GM12878 (cell line): Measurements from ENCODE around the gene CALB2. TPM values are rescaled to one million over a fixed set of nuclear protein-coding genes. Genes with fewer than 3 reads are reported as not detected.

Experiments used
- ATAC-seq: fragments of 200-7000 bp; cut with Tn5 transposase; 3 replicates; pipeline ENCODE4 v1.9.1; 2020; ENCODE audit warnings: mild to moderate bottlenecking, moderate library complexity
- BruUV-seq: library from RNA; stranded (reverse); fragments of 400-500 nt; replicated peaks from 2 replicates; lab custom pipeline; 2021; lab: Mats Ljungman, UMichigan
- CTCF ChIA-PET: fragments of 300-600 bp; sonication (Branson Sonifier 250); formaldehyde crosslinking; extraction: SDS; loops from one replicate; lab custom pipeline; 2021; ENCODE audit warnings: inconsistent platforms; lab: Yijun Ruan, JAX
- POLR2A ChIA-PET: fragments of 350-600 bp; formaldehyde crosslinking; extraction: SDS; loops from one replicate; lab custom pipeline; 2021; ENCODE audit warnings: inconsistent platforms; lab: Charles Lee
- RAD21 ChIA-PET: fragments of 300-600 bp; sonication (Branson Sonifier 250); formaldehyde crosslinking; loops from one replicate; lab custom pipeline; 2023; ENCODE audit warnings: antibody characterized with exemption; ENCODE audit not compliant: unreplicated experiment; lab: Charles Lee
- SMC1A ChIA-PET: fragments of 300-600 bp; sonication (Branson Sonifier 250); formaldehyde crosslinking; loops from one replicate; lab custom pipeline; 2023; ENCODE audit not compliant: unreplicated experiment, uncharacterized antibody; lab: Charles Lee
- DNase-seq: peaks from one replicate; pipeline ENCODE4 v3.0.0-alpha.2; 2011; ENCODE audit warnings: low read depth, low spot score
- FAIRE-seq: peaks from 3 replicates; lab custom pipeline; 2011; peaks lifted over from hg19 to GRCh38; lab: Jason Lieb, UNC
- H2AFZ ChIP-seq: 2 replicates; pipeline ENCODE4 v1.6.0; 2011; ENCODE audit warnings: low read depth, low read length, control low read depth; ENCODE audit not compliant: control insufficient read depth
- H3K27ac ChIP-seq: 2 replicates; pipeline ENCODE4 v1.5.1; 2011; ENCODE audit warnings: control low read depth; ENCODE audit not compliant: control insufficient read depth, insufficient read depth
- H3K27me3 ChIP-seq, 2 experiments: replicated peaks in 1 of 2; 2 replicates each; pipeline versions ENCODE4 v1.6.0 to v1.6.1; 2011; ENCODE audit warnings: low read length in 1 of 2; ENCODE audit not compliant: control insufficient read depth in 2 of 2, insufficient read depth in 2 of 2
- H3K36me3 ChIP-seq, 2 experiments: 2 replicates each; pipeline ENCODE4 v1.5.1; 2011; ENCODE audit warnings: low read length in 1 of 2; ENCODE audit not compliant: control insufficient read depth in 2 of 2, insufficient read depth in 2 of 2
- H3K4me1 ChIP-seq: 2 replicates; pipeline ENCODE4 v1.6.1; 2011; ENCODE audit warnings: mild to moderate bottlenecking, low read length, moderate library complexity, mixed read lengths; ENCODE audit not compliant: control insufficient read depth, insufficient read depth
- H3K4me2 ChIP-seq: 2 replicates; pipeline ENCODE4 v1.6.0; 2011; ENCODE audit warnings: control low read depth; ENCODE audit not compliant: control insufficient read depth, insufficient read depth
- H3K4me3 ChIP-seq: fragments of 200-600 bp; sonication (generic); 2 replicates; pipeline ENCODE4 v1.5.1; 2016
- H3K79me2 ChIP-seq: 2 replicates; pipeline ENCODE4 v1.6.0; 2011; ENCODE audit warnings: low read length; ENCODE audit not compliant: control insufficient read depth, insufficient read depth
- H3K9ac ChIP-seq: 2 replicates; pipeline ENCODE4 v1.8.0; 2011; ENCODE audit warnings: low read length, control low read depth, mixed read lengths; ENCODE audit not compliant: control insufficient read depth, insufficient read depth
- H3K9me3 ChIP-seq: replicated peaks from 3 replicates; pipeline ENCODE4 v1.5.1; 2011; ENCODE audit warnings: mild to moderate bottlenecking, low read length; ENCODE audit not compliant: control insufficient read depth, insufficient read depth
- H4K20me1 ChIP-seq: 2 replicates; pipeline ENCODE4 v1.6.0; 2011; ENCODE audit not compliant: control insufficient read depth, insufficient read depth
- E2F8 ChIP-seq: fragments of 450-650 bp; IDR thresholded peaks from 2 replicates; pipeline ENCODE4 v1.6.1; 2018; ENCODE audit warnings: mild to moderate bottlenecking, low read depth, moderate library complexity; ENCODE audit not compliant: partially characterized antibody
- GABPA ChIP-seq: IDR thresholded peaks from 2 replicates; pipeline ENCODE4 v1.6.1; 2014; ENCODE audit warnings: antibody characterized with exemption, low read depth, mild to moderate bottlenecking, inconsistent platforms
- KLF5 ChIP-seq: fragments of 450-650 bp; IDR thresholded peaks from 2 replicates; pipeline ENCODE4 v1.6.1; 2014; ENCODE audit warnings: mild to moderate bottlenecking; ENCODE audit not compliant: partially characterized antibody
- POU2F2 ChIP-seq: IDR thresholded peaks from 3 replicates; pipeline ENCODE4 v1.6.1; 2011; ENCODE audit warnings: low read depth, mild to moderate bottlenecking, low read length, borderline replicate concordance
- RCOR1 ChIP-seq: conservative IDR thresholded peaks from 2 replicates; pipeline ENCODE4 v1.6.1; 2012; ENCODE audit warnings: low read depth, low read length, improper control_type of control experiment
- ZBTB4 ChIP-seq: fragments of 450-650 bp; formaldehyde crosslinking; IDR thresholded peaks from 2 replicates; pipeline ENCODE4 v1.4.0; 2022; ENCODE audit warnings: mild to moderate bottlenecking, moderate library complexity
- ZBTB40 ChIP-seq: fragments of 450-650 bp; IDR thresholded peaks from 2 replicates; pipeline ENCODE4 v1.6.1; 2016; ENCODE audit warnings: mild to moderate bottlenecking, moderate library complexity, borderline replicate concordance
- WGBS: methylation state at CpG from one replicate; pipeline ENCODE4 v1.1.6; 2016; ENCODE audit warnings: low lambda C conversion rate; ENCODE audit not compliant: insufficient replicate concordance, insufficient coverage; ENCODE audit errors: missing lambda C conversion rate; 5-methylcytosine and 5-hydroxymethylcytosine counted together
- in situ Hi-C: fragments of 300-500 bp; cut with MboI; formaldehyde crosslinking; loops from 9 replicates; pipeline ENCODE4 v1.14.3; 2018; ENCODE audit warnings: mixed read lengths
- intact Hi-C: fragments of 100-400 bp; cut with micrococcal nuclease; formaldehyde crosslinking; loops from one replicate; pipeline ENCODE4 v1.14.2; 2022; ENCODE audit not compliant: unreplicated experiment
- polyA plus RNA-seq, 11 experiments: library from polyadenylated mRNA; depleted of rRNA in 4 of 11; unstranded in 6 of 11; stranded (reverse) in 5 of 11; fragments of >200 nt; fragmentation: Nextera tagmentation in 4 of 11; fragmentation: Illumina TruSeq in 1 of 11; extraction: Ambion mirVana in 4 of 11; extraction: Trizol in 1 of 11; gene quantifications; 1 replicate in 1 of 11; 2 replicates in 10 of 11; pipeline versions ENCODE4 v1.2.1 to v1.2.3, GENCODE V29; 2011 to 2016; ENCODE audit warnings: inconsistent platforms in 2 of 11, missing spikeins in 2 of 11, low read depth in 1 of 11
- total RNA-seq, 4 experiments: library from RNA; depleted of rRNA in 3 of 4; stranded (reverse); fragments of >200 nt in 3 of 4; fragmentation: Illumina TruSeq in 1 of 4; extraction: Trizol in 1 of 4; gene quantifications; 2 replicates each; pipeline versions ENCODE4 v1.2.1 to v1.2.3, GENCODE V29; 2013 to 2021
- TF ChIP-seq, protein P1 (sequence below): fragments of 450-650 bp; IDR thresholded peaks from 2 replicates; pipeline ENCODE4 v1.6.1; 2016; ENCODE audit warnings: mild to moderate bottlenecking
- TF ChIP-seq, protein P2 (sequence below): IDR thresholded peaks from 2 replicates; pipeline ENCODE4 v1.6.1; 2012; ENCODE audit warnings: low read depth, low read length, improper control_type of control experiment

CALB2 gene
- total and polyA plus RNA-seq, 10 of the 15 experiments (the other 5 are each of a cell fraction or from before 2014, with no cell fraction given), result not detected

- no peak for TF ChIP-seq ZBTB4 (CRISPR knock-in tag)
Measured at GRCh38 chr16:71402674-71403073, 44.2 kb downstream of the CALB2 start (continued).

- no TSS peak for BruUV-seq
- Histone ChIP-seq H3K36me3 (no peaks in the 10 kb centered on the region), H3K9me3 (no peaks in the 10 kb centered on the region; the same call in 2 of the 3 replicates), H3K4me2 (no peak overlapping the region), H3K27ac (no peak overlapping the region), H3K27me3 (no peaks in the 10 kb centered on the region; a peak in 1 of 4 replicates), H3K4me3 (no peak overlapping the region), H3K9ac (no peak overlapping the region), H4K20me1 (no peaks in the 10 kb centered on the region), H3K4me1 (no peaks in the 10 kb centered on the region), H2AFZ (no peak overlapping the region), H3K79me2 (no peaks in the 10 kb centered on the region)
- POLR2A ChIA-PET, result no interaction called here
- FAIRE-seq, result no peak
- ATAC-seq, result no peak
- WGBS, result 43% methylated on average over 4 of the region's 4 CpGs
- in situ Hi-C loops (no loop called here), intact Hi-C loops (no loop called here)
- SMC1A ChIA-PET, result no interaction called here
- DNase-seq, result no peak
- RAD21 ChIA-PET, result no interaction called here
- CTCF ChIA-PET, result interaction anchor here (1.3 kb wide), 1 partner anchor 95 kb away, joined by 3 read pairs; no protein-coding TSS in a partner anchor
- TF ChIP-seq, protein P1, sequence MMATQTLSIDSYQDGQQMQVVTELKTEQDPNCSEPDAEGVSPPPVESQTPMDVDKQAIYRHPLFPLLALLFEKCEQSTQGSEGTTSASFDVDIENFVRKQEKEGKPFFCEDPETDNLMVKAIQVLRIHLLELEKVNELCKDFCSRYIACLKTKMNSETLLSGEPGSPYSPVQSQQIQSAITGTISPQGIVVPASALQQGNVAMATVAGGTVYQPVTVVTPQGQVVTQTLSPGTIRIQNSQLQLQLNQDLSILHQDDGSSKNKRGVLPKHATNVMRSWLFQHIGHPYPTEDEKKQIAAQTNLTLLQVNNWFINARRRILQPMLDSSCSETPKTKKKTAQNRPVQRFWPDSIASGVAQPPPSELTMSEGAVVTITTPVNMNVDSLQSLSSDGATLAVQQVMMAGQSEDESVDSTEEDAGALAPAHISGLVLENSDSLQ, result no peak
- TF ChIP-seq GABPA (no peak), POU2F2 (no peak), ZBTB40 (no peak), RCOR1 (no peak), KLF5 (no peak), E2F8 (no peak)
- TF ChIP-seq, protein P2, sequence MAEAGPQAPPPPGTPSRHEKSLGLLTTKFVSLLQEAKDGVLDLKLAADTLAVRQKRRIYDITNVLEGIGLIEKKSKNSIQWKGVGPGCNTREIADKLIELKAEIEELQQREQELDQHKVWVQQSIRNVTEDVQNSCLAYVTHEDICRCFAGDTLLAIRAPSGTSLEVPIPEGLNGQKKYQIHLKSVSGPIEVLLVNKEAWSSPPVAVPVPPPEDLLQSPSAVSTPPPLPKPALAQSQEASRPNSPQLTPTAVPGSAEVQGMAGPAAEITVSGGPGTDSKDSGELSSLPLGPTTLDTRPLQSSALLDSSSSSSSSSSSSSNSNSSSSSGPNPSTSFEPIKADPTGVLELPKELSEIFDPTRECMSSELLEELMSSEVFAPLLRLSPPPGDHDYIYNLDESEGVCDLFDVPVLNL, result no peak
Measured at GRCh38 chr16:71404364-71404763, 45.8 kb downstream of the CALB2 start.
